ENCODE data around the gene GLI2.

Gene GLI2

DNA sequence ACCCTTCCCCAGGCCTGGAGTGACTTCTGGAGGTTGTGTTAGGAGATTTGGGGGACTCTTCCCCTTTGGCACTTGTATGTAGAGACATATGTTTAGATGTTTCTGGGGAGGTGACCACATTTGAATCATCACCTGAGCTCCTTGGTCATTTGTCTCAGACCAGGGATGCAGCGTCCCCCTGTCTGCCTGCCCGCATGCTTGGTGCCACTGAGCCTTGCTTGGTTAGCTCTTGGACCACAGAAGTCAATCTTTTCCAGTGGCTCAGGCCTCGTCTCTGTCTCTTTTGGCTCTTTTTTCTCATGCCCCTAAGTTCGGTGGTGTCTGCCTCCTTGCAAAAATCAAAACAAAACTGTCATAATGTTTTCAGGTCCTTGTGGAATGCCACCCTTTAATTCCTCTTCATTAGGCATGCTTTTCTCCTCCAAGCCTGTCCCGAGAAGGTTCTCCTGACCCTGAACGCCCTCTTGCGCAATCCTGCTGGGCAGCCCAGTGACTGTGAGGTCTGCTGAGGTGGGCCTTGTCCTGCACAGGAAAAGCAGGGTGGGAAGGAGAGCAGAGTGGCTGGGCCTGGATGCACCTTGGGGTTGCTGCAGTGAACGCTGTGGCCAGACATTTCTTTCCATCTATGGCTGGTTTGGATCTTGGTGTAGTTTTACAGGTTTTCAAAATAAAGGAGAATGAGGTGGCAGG lies 24.9 kb downstream of the GLI2 start:
- no peak overlapping the region for H3K4me3 ChIP-seq (ENCODE audit: low read depth, low read length)
- no peak for DNase-seq (ENCODE audit: low read depth)
- TF ChIP-seq, protein P1, sequence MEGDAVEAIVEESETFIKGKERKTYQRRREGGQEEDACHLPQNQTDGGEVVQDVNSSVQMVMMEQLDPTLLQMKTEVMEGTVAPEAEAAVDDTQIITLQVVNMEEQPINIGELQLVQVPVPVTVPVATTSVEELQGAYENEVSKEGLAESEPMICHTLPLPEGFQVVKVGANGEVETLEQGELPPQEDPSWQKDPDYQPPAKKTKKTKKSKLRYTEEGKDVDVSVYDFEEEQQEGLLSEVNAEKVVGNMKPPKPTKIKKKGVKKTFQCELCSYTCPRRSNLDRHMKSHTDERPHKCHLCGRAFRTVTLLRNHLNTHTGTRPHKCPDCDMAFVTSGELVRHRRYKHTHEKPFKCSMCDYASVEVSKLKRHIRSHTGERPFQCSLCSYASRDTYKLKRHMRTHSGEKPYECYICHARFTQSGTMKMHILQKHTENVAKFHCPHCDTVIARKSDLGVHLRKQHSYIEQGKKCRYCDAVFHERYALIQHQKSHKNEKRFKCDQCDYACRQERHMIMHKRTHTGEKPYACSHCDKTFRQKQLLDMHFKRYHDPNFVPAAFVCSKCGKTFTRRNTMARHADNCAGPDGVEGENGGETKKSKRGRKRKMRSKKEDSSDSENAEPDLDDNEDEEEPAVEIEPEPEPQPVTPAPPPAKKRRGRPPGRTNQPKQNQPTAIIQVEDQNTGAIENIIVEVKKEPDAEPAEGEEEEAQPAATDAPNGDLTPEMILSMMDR (IDR thresholded peaks at IDR 0.05; ENCODE audit: low read depth, low read length, missing control alignments), result no peak

DNA sequence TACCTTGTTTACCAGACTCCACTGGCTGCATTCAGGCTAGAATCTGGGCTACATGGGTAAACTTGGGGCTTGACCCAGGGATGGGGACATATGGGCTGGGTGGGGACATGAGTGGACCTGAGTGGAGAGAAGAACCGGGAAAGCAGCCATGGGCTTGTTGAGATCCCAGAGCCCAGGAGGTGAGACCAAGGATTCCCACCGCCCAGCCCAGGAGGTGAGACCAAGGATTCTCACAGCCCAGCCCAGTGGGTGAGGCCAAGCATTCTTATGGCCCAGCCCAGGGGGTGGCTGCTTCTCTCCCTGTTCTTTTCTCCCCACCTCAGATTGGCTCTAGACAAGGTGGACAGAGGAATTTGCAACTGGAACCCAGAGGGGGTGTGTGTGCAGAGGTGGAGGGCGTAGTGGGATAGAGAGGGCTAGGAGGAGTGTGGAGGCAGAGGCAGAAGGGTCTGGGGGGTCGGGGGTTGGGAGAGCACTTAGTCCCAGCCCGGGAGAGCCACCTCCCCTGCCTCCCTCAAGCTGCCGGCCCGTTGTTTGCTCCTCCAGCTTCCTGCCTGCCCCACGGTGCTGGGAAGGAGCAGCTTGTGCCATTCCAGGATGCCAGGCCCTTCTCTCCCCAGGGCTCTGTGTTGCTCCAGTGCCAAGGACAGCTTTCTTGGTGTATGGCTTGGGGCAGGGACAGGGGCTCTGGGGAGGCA lies 25.6 kb downstream of the GLI2 start:
- TF ChIP-seq, protein P1 (IDR thresholded peaks at IDR 0.05; ENCODE audit: low read depth, low read length, missing control alignments), result no peak
- no peak overlapping the region for H3K4me3 ChIP-seq (ENCODE audit: low read depth, low read length)
- no peak for DNase-seq (ENCODE audit: low read depth)

DNA sequence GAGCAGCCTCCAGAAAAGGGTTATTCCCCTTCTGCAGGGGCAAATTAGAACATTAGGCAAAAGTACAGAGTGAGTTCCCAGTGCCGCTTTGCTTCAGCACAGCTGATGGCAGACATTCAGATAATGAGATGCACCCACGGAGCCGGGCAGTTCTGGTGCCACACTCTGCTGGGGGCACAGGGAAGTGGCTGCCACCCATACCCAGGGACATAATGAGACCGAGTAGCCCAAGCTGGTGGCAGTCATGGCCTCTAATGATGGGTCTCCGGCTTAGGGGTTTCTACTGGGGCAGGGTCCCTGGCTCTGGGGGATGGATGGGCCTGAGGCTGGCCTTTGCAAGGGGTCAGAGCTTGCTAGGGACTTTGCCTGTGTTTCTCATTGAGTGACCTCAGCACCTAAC lies 26.2 kb downstream of the GLI2 start:
- no peak overlapping the region for H3K4me3 ChIP-seq (ENCODE audit: low read depth, low read length)
- no peak for DNase-seq (ENCODE audit: low read depth)
- TF ChIP-seq, protein P1 (IDR thresholded peaks at IDR 0.05; ENCODE audit: low read depth, low read length, missing control alignments), result no peak

DNA sequence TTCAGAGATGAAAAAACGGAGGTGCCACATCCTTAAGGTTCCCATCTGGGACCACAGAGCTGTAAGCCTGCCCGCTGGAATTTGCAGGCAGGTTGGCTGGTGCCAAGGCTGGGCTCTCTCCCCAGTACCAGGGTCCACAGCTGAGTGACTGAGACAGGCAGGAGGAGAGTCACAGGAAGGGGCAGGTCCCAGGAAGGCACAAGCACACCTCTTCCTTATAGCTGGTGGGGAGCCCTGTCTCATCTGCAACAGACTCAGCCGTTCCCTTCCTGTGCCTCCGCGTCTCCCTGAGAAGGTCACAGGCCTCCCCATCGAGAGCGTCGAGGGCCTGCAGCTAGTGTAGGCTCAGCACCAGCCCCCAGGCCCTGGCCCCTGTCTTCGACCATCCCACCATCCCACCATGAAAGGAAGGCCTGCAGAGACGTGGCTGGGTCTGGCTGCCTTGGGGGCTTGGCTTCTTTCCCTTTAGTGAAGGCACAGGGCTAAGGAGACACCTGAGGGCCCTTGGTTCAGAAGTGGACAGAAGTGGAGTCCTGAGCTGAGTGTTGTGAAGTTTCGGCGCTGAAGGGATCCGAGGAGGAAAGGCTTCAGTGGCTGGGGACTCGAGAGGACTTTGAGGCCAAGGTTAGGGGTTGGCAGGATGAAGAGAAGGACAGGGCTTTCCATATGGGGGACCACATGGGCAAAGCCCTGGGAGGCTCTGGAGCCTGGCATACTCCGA lies 26.8 kb downstream of the GLI2 start:
- DNase-seq (ENCODE audit: low read depth), result no peak
- H3K4me3 ChIP-seq (ENCODE audit: low read depth, low read length), result no peak overlapping the region
- TF ChIP-seq, protein P1 (IDR thresholded peaks at IDR 0.05; ENCODE audit: low read depth, low read length, missing control alignments), result no peak

DNA sequence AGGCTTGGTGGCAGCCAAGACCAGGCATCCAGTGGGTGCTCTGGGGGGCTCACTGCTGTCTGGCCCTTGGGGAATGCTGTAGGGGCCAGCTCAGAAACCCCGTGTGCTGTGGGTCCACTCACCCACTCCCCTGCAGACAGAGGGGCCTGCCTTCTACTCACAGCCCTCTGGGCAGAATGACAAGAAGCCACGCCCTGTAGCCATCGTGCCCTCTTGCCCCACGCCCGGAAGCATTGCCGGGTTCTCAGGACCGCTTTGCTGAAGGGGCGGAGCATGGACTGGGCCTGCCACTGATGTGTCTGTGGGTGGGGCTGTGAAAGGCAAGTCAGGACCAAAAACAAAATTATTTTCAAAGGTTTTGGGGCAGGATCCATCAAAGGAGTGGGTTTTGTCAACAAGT lies 27.8 kb downstream of the GLI2 start:
- no peak for DNase-seq (ENCODE audit: low read depth)
- TF ChIP-seq, protein P1 (IDR thresholded peaks at IDR 0.05; ENCODE audit: low read depth, low read length, missing control alignments), result no peak
- H3K4me3 ChIP-seq (ENCODE audit: low read depth, low read length), result no peak overlapping the region

DNA sequence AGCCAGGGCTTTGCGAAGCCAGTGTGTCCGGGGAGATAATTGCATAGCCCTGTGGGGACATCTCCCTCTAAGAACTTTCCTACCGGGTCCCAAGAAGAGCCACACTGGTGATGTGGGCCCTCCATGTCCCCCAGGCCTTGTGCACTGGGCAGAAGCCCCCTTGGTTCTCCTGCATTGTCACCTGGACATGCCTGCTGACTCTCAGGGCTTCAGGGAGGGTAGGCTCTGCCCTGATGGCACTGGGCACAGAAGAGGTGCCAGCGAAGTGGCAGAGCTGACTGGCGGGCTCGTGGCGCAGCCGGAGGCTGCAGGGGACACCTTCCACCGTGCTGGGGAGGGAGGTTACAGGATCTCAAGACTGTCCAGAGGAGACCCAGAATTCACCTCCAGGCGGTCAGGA lies 28.3 kb downstream of the GLI2 start:
- no peak for DNase-seq (ENCODE audit: low read depth)
- H3K4me3 ChIP-seq (ENCODE audit: low read depth, low read length), result no peak overlapping the region
- TF ChIP-seq, protein P1 (IDR thresholded peaks at IDR 0.05; ENCODE audit: low read depth, low read length, missing control alignments), result no peak

Data from GM12864 (cell line).